Endodermal cell (in vitro differentiated cells): ENCODE measurements around the gene TMEM143. TPM values are rescaled to one million over a fixed set of nuclear protein-coding genes. Genes with fewer than 3 reads are reported as not detected.
"Not testable (repeated sequence)": the region's sequence is repeated elsewhere in the genome, so short reads cannot be mapped to it uniquely, and the experiment has no call there.

Source experiments
- DNase-seq: peaks from one replicate; pipeline ENCODE4 v3.0.0-alpha.2; 2017
- H3K27ac ChIP-seq: 2 replicates; pipeline ENCODE4 v1.5.1; 2013; ENCODE audit warnings: mild to moderate bottlenecking, low read depth, low read length, moderate library complexity
- H3K27me3 ChIP-seq: 2 replicates; pipeline ENCODE4 v1.6.1; 2013; ENCODE audit warnings: mild to moderate bottlenecking, low read length, moderate library complexity; ENCODE audit not compliant: insufficient read depth, control insufficient read depth, poor library complexity, severe bottlenecking
- H3K36me3 ChIP-seq: 2 replicates; pipeline ENCODE4 v1.7.0; 2013; ENCODE audit warnings: mild to moderate bottlenecking, low read length, moderate library complexity; ENCODE audit not compliant: control insufficient read depth, insufficient read depth
- H3K4me1 ChIP-seq: one replicate; pipeline ENCODE4 v1.7.0; 2013; ENCODE audit warnings: low read length; ENCODE audit not compliant: control insufficient read depth, insufficient read depth
- H3K4me3 ChIP-seq: 2 replicates; pipeline ENCODE4 v1.5.1; 2013; ENCODE audit warnings: mild to moderate bottlenecking, low read length, moderate library complexity
- H3K9ac ChIP-seq: 2 replicates; pipeline ENCODE4 v1.6.1; 2013; ENCODE audit warnings: mild to moderate bottlenecking, low read length, moderate library complexity; ENCODE audit not compliant: poor library complexity, severe bottlenecking; ENCODE audit errors: extremely low read depth
- H3K9me3 ChIP-seq: 2 replicates; pipeline ENCODE4 v1.6.1; 2013; ENCODE audit warnings: mild to moderate bottlenecking, low read length, moderate library complexity; ENCODE audit not compliant: control insufficient read depth
- H3K27ac Mint-ChIP-seq: 2 replicates; pipeline ENCODE4 v1.8.0; 2020; ENCODE audit warnings: mixed read lengths
- H3K27me3 Mint-ChIP-seq: 2 replicates; pipeline ENCODE4 v1.8.0; 2021; ENCODE audit warnings: mild to moderate bottlenecking, mixed read lengths; ENCODE audit not compliant: insufficient read depth
- H3K36me3 Mint-ChIP-seq: 2 replicates; pipeline ENCODE4 v1.8.0; 2020; ENCODE audit warnings: low read depth, mixed read lengths
- H3K4me1 Mint-ChIP-seq: 2 replicates; pipeline ENCODE4 v1.8.0; 2020; ENCODE audit warnings: mixed read lengths
- H3K4me3 Mint-ChIP-seq: 2 replicates; pipeline ENCODE4 v1.8.0; 2020; ENCODE audit warnings: mild to moderate bottlenecking, moderate library complexity, mixed read lengths
- H3K9me3 Mint-ChIP-seq: 2 replicates; pipeline ENCODE4 v1.8.0; 2020; ENCODE audit warnings: mild to moderate bottlenecking, mixed read lengths
- WGBS, 2 experiments: methylation state at CpG; one replicate each; pipeline versions ENCODE4 v1.1.5 to v1.1.7; 2013; ENCODE audit warnings: missing lambda C conversion rate in 2 of 2, mixed read lengths in 1 of 2; ENCODE audit not compliant: insufficient coverage in 1 of 2, insufficient read length in 1 of 2; 5-methylcytosine and 5-hydroxymethylcytosine counted together
- total RNA-seq, 2 donors: library from RNA; stranded (reverse); fragmentation: NEBNext Ultra II Directional in 1 of 2; extraction: Animal tissue kit (Norgen Biotek cat#: 25700) in 1 of 2; gene quantifications; 2 replicates in 1 of 2; 3 replicates in 1 of 2; pipeline ENCODE4 v1.2.1, GENCODE V29; 2021
- TF ChIP-seq, protein P1 (sequence below): fragments of 200-600 bp; sonication (generic); conservative IDR thresholded peaks from 2 replicates; pipeline ENCODE4 v1.5.0; 2021; ENCODE audit warnings: antibody characterized with exemption, mild to moderate bottlenecking

TMEM143 gene
- total RNA-seq, 2 donors from 2014 or later, result 13.9 to 19.1 TPM

DNA sequence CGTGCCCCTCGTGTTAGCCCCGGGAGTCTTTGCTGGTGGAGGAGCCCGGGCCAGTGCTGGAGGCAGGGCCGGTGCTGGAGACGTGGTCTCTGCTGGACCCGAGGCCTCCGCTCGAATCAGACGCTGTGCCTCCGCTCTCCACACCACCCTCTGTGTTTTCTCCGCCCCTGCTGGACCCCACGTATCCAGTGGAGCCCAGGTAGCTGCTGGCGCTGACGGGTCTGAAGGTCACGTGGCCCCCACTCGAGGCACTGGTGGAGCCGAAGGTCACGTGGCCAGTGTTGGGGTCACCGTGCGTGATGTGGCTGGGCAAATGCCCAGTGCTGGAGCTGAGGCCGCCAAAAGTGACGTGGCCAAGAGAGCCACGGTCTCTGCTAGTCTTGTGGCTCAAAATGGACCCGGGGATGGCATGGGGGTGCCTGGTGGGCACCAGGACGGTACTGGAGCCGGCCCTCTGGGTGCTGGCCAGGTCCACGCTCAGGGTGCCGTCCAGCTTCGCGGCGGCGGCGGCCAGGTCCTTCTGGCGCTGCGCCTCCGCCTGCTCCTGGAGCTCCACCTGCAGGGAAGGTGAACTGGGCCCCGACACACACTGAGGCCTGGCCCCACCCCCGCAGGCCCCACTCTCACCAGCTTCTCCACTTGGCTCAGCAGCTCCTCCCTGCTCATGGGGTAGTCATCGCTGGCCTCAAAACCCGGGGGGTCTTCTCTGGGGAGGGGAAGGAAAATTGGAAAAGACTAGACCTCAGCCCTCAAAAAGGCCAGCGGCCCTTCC, 66.6 kb downstream of the TMEM143 start:
- no peak overlapping the region for H3K27ac Mint-ChIP-seq
- no peak overlapping the region for H3K4me3 Mint-ChIP-seq
- H3K9me3 Mint-ChIP-seq, result no peaks in the 10 kb centered on the region
- 89 to 92% methylated on average over 19 to 39 of the region's 42 CpGs for WGBS, 2 experiments
- Histone ChIP-seq H3K4me3 (no peak overlapping the region), H3K9me3 (no peaks in the 10 kb centered on the region), H3K27me3 (peaks cover 4% of the 10 kb centered on the region), H3K36me3 (no peaks in the 10 kb centered on the region), H3K4me1 (no peaks in the 10 kb centered on the region), H3K27ac (no peak overlapping the region), H3K9ac (no peak overlapping the region)
- H3K27me3 Mint-ChIP-seq, result peaks cover 46% of the 10 kb centered on the region
- peaks cover 4% of the 10 kb centered on the region for H3K4me1 Mint-ChIP-seq
- H3K36me3 Mint-ChIP-seq, result no peaks in the 10 kb centered on the region
- TF ChIP-seq, protein P1, sequence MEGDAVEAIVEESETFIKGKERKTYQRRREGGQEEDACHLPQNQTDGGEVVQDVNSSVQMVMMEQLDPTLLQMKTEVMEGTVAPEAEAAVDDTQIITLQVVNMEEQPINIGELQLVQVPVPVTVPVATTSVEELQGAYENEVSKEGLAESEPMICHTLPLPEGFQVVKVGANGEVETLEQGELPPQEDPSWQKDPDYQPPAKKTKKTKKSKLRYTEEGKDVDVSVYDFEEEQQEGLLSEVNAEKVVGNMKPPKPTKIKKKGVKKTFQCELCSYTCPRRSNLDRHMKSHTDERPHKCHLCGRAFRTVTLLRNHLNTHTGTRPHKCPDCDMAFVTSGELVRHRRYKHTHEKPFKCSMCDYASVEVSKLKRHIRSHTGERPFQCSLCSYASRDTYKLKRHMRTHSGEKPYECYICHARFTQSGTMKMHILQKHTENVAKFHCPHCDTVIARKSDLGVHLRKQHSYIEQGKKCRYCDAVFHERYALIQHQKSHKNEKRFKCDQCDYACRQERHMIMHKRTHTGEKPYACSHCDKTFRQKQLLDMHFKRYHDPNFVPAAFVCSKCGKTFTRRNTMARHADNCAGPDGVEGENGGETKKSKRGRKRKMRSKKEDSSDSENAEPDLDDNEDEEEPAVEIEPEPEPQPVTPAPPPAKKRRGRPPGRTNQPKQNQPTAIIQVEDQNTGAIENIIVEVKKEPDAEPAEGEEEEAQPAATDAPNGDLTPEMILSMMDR, result no peak
- DNase-seq, result peak; percentile 63

DNA sequence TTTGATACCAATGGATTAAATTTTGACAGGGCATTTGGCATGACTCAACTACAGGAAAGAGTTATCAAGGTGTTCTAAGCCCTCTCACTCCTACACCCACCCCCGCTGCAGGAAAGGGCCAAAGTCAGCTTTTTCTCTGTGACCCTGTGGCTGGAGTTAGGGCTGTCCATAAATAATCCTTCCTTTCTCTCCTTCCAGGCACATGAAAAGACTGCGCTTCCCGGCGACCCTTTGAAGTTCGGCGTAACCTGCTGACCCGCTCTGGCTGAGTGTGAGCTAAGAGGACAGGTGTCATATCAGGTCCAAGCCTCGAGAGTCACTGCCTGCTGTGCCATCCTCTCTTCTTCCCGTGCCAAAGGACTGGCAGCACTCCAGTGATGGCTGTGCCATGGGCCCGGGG, 68.3 kb downstream of the TMEM143 start:
- 90 to 94% methylated on average over 10 of the region's 10 CpGs for WGBS, 2 experiments
- Mint-ChIP-seq H3K36me3 (no peaks in the 10 kb centered on the region), H3K4me3 (no peak overlapping the region), H3K27me3 (peaks cover 53% of the 10 kb centered on the region), H3K9me3 (no peaks in the 10 kb centered on the region), H3K27ac (no peak overlapping the region), H3K4me1 (peaks cover 4% of the 10 kb centered on the region)
- H3K4me3 ChIP-seq, result no peak overlapping the region
- DNase-seq, result no peak
- TF ChIP-seq, protein P1, result no peak
- no peak overlapping the region for H3K9ac ChIP-seq
- H3K27me3 ChIP-seq, result no peaks in the 10 kb centered on the region
- no peaks in the 10 kb centered on the region for H3K4me1 ChIP-seq
- no peaks in the 10 kb centered on the region for H3K9me3 ChIP-seq
- no peaks in the 10 kb centered on the region for H3K36me3 ChIP-seq
- no peak overlapping the region for H3K27ac ChIP-seq

DNA sequence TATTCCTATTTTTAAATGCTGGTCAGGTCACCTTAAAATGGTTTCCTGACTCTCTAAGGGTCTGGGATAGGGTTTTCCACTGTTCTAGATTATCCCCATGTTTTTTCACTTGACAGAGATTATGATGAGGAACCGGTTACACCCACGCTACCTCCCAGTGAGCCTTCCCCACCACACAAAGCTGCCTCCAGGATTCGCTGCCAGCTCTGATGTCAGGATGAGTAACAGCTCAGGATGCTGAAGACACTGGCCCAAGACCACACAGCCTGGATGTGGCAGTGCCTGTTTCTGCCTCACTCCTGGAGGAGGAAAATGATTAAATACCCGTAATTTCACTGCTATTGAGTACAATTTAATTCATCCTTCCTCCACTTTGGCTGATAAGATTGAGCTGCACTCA, 70.9 kb downstream of the TMEM143 start:
- no peak for DNase-seq
- no peak overlapping the region for H3K9ac ChIP-seq
- H3K9me3 ChIP-seq, result no peaks in the 10 kb centered on the region
- Mint-ChIP-seq H3K27ac (no peak overlapping the region), H3K4me3 (no peak overlapping the region), H3K4me1 (peaks cover 9% of the 10 kb centered on the region), H3K27me3 (peaks cover 49% of the 10 kb centered on the region), H3K36me3 (peaks cover 10% of the 10 kb centered on the region), H3K9me3 (peaks cover 6% of the 10 kb centered on the region)
- TF ChIP-seq, protein P1, result no peak
- H3K27me3 ChIP-seq, result no peaks in the 10 kb centered on the region
- WGBS, 2 experiments, result 88 to 90% methylated on average over 2 to 4 of the region's 4 CpGs
- H3K27ac ChIP-seq, result no peak overlapping the region
- H3K36me3 ChIP-seq, result peaks cover 4% of the 10 kb centered on the region
- H3K4me1 ChIP-seq, result no peaks in the 10 kb centered on the region
- no peak overlapping the region for H3K4me3 ChIP-seq

DNA sequence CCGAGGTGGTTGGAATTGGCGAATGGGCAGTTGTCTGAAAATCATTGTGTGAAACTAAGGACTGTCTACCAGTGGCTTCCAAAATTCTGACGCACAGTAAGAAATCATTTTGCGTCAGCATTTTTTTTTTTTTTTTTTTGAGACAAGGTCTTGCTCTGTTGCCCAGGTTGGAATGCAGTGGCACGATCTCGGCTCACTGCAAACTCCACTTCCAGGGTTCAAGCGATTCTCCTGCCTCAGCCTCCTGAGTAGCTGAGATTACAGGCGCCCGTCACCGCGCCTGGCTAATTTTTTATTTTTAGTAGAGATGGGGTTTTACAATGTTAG, 72.3 kb downstream of the TMEM143 start:
- H3K4me1 ChIP-seq, DNase-seq, H3K9me3 ChIP-seq, H3K9ac ChIP-seq, H3K4me3 ChIP-seq, H3K4me1 Mint-ChIP-seq, H3K27me3 ChIP-seq, H3K27ac Mint-ChIP-seq, H3K27ac ChIP-seq: not testable (repeated sequence)
- Mint-ChIP-seq H3K9me3 (peaks cover 19% of the 10 kb centered on the region), H3K36me3 (peaks cover 23% of the 10 kb centered on the region), H3K4me3 (peak overlapping the region; percentile 49), H3K27me3 (peaks cover 46% of the 10 kb centered on the region)
- 0 to 40% methylated on average over 2 to 11 of the region's 11 CpGs for WGBS, 2 experiments
- peaks cover 16% of the 10 kb centered on the region for H3K36me3 ChIP-seq
